ENCODE measurements around the gene BAK1.

DNA sequence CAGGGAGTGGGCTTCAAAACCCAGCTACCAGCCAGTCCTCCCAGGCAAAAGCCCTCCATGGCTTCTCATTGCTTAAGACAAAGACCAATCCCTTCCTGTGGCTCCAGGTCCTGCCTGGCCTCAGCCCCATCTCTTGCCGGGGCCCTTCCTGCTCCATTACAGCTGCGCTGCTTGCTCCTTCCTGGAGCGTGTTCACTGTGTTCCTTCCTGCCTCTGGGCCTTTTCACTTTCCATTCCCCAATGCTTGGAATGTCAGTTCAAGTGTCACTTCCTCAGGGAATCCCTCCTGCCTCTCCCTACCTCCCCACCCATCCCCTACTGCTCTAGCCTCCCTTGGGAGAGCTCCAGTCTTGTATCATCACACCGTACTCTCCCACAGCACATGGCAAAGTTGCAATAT, 30.0 kb upstream of the BAK1 start:
- TF ChIP-seq EHMT2 (IDR thresholded peaks at IDR 0.05; ENCODE audit: borderline replicate concordance, low read depth, low read length): no peak
- no peak for TF ChIP-seq ASH2L (IDR thresholded peaks at IDR 0.05; ENCODE audit: insufficient read length, low read depth, low read length)
- TF ChIP-seq POLR2AphosphoS5 (IDR thresholded peaks at IDR 0.05; ENCODE audit: low read depth, low read length): no peak
- TF ChIP-seq, protein P1, sequence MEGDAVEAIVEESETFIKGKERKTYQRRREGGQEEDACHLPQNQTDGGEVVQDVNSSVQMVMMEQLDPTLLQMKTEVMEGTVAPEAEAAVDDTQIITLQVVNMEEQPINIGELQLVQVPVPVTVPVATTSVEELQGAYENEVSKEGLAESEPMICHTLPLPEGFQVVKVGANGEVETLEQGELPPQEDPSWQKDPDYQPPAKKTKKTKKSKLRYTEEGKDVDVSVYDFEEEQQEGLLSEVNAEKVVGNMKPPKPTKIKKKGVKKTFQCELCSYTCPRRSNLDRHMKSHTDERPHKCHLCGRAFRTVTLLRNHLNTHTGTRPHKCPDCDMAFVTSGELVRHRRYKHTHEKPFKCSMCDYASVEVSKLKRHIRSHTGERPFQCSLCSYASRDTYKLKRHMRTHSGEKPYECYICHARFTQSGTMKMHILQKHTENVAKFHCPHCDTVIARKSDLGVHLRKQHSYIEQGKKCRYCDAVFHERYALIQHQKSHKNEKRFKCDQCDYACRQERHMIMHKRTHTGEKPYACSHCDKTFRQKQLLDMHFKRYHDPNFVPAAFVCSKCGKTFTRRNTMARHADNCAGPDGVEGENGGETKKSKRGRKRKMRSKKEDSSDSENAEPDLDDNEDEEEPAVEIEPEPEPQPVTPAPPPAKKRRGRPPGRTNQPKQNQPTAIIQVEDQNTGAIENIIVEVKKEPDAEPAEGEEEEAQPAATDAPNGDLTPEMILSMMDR (CRISPR knock-in tag; IDR thresholded peaks at IDR 0.05): no peak
- no peak for TF ChIP-seq PCBP2 (optimal IDR thresholded peaks at IDR 0.05; ENCODE audit: low read depth, low read length, poor library complexity, severe bottlenecking)
- TF ChIP-seq SMC3 (IDR thresholded peaks at IDR 0.05; ENCODE audit: low read length): no peak
- TF ChIP-seq, protein P2, sequence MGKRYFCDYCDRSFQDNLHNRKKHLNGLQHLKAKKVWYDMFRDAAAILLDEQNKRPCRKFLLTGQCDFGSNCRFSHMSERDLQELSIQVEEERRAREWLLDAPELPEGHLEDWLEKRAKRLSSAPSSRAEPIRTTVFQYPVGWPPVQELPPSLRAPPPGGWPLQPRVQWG (CRISPR knock-in tag; IDR thresholded peaks at IDR 0.05; ENCODE audit: borderline replicate concordance, low read depth): no peak
- TF ChIP-seq ZNF841 (CRISPR knock-in tag; IDR thresholded peaks at IDR 0.05; ENCODE audit: borderline replicate concordance): no peak
- no peak for TF ChIP-seq MTA3 (CRISPR knock-in tag; IDR thresholded peaks at IDR 0.05)
- TF ChIP-seq MTA1 (CRISPR knock-in tag; IDR thresholded peaks at IDR 0.05; ENCODE audit: borderline replicate concordance): no peak
- TF ChIP-seq, protein P3, sequence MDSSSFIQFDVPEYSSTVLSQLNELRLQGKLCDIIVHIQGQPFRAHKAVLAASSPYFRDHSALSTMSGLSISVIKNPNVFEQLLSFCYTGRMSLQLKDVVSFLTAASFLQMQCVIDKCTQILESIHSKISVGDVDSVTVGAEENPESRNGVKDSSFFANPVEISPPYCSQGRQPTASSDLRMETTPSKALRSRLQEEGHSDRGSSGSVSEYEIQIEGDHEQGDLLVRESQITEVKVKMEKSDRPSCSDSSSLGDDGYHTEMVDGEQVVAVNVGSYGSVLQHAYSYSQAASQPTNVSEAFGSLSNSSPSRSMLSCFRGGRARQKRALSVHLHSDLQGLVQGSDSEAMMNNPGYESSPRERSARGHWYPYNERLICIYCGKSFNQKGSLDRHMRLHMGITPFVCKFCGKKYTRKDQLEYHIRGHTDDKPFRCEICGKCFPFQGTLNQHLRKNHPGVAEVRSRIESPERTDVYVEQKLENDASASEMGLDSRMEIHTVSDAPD (CRISPR knock-in tag; IDR thresholded peaks at IDR 0.05): no peak
- no peak for TF ChIP-seq POLR2A (IDR thresholded peaks at IDR 0.05; ENCODE audit: insufficient read depth in 1 of 2, low read depth in 2 of 2, low read length in 2 of 2)
- no peak for TF ChIP-seq ZC3H13 (CRISPR knock-in tag; IDR thresholded peaks at IDR 0.05)
- no peak for TF ChIP-seq PAF1 (CRISPR knock-in tag; IDR thresholded peaks at IDR 0.05)

All from HepG2 (cell line).